HepG2 (cell line): ENCODE measurements around the gene RAPGEF5. TPM values are rescaled to one million over a fixed set of nuclear protein-coding genes. Genes with fewer than 3 reads are reported as not detected.

ENCODE experiments used
- ATAC-seq: fragments of 200-7000 bp; cut with Tn5 transposase; 3 replicates; pipeline ENCODE4 v1.9.1; 2020; ENCODE audit warnings: mild to moderate bottlenecking, moderate library complexity
- BruUV-seq: library from RNA; stranded (reverse); fragments of 400-500 nt; replicated peaks from 2 replicates; lab custom pipeline; 2021; lab: Mats Ljungman, UMichigan
- CTCF ChIA-PET: fragments of 300-600 bp; formaldehyde crosslinking; extraction: SDS; loops from one replicate; lab custom pipeline; 2021; ENCODE audit warnings: low total read pairs, inconsistent platforms, low intra/inter-chr PET ratio; lab: Yijun Ruan, JAX
- POLR2A ChIA-PET: fragments of 350-600 bp; sonication (Branson Sonifier 250); formaldehyde crosslinking; loops from one replicate; lab custom pipeline; 2020; ENCODE audit warnings: antibody characterized with exemption, inconsistent platforms; lab: Yijun Ruan, JAX
- DNase-seq: peaks from one replicate; pipeline ENCODE4 v3.0.0-alpha.2; 2015; ENCODE audit warnings: low spot score
- FAIRE-seq: peaks from 3 replicates; lab custom pipeline; 2011; peaks lifted over from hg19 to GRCh38; lab: Jason Lieb, UNC
- H2AFZ ChIP-seq: one replicate; pipeline ENCODE4 v1.6.1; 2011; ENCODE audit warnings: low read length, inconsistent platforms
- H3K27ac ChIP-seq: fragments of 300-600 bp; 3 replicates; pipeline ENCODE4 v1.8.0; 2011; ENCODE audit warnings: mixed run types, mild to moderate bottlenecking, mixed read lengths, low read length, inconsistent platforms; ENCODE audit not compliant: insufficient read depth; ENCODE audit errors: extremely low read length
- H3K27me3 ChIP-seq, 2 experiments: fragments of 200-600 bp in 1 of 2; 2 replicates in 1 of 2; 3 replicates in 1 of 2; pipeline versions ENCODE4 v1.6.0 to v1.8.0; 2011; ENCODE audit warnings: low read length in 2 of 2, mild to moderate bottlenecking in 2 of 2, moderate library complexity in 2 of 2, inconsistent platforms in 1 of 2; ENCODE audit not compliant: insufficient read depth in 2 of 2, control insufficient read depth in 1 of 2
- H3K36me3 ChIP-seq, 2 experiments: fragments of 200-600 bp in 1 of 2; replicated peaks in 1 of 2; 2 replicates in 1 of 2; 3 replicates in 1 of 2; pipeline versions ENCODE4 v1.5.1 to v1.8.0; 2011; ENCODE audit warnings: low read length in 2 of 2, inconsistent platforms in 1 of 2; ENCODE audit not compliant: insufficient read depth in 2 of 2, control insufficient read depth in 1 of 2
- H3K4me1 ChIP-seq: 2 replicates; pipeline ENCODE4 v1.5.1; 2012; ENCODE audit warnings: low read length, inconsistent platforms; ENCODE audit not compliant: insufficient read depth
- H3K4me2 ChIP-seq: 2 replicates; pipeline ENCODE4 v1.6.0; 2011; ENCODE audit warnings: low read depth, low read length, inconsistent platforms
- H3K4me3 ChIP-seq, 3 experiments: fragments of 200-600 bp in 1 of 3; sonication (generic), shearing (Covaris generic) in 1 of 3; replicated peaks in 1 of 3; 2 replicates each; pipeline ENCODE4 v1.5.1; 2011 to 2016; ENCODE audit warnings: low read length in 3 of 3, inconsistent platforms in 2 of 3, low read depth in 2 of 3, mild to moderate bottlenecking in 2 of 3, control low read depth in 1 of 3, mixed read lengths in 1 of 3; ENCODE audit not compliant: insufficient read depth in 1 of 3
- H3K79me2 ChIP-seq: one replicate; pipeline ENCODE4 v1.6.1; 2011; ENCODE audit warnings: low read length, inconsistent platforms; ENCODE audit not compliant: insufficient read depth
- H3K9ac ChIP-seq: 2 replicates; pipeline ENCODE4 v1.6.0; 2011; ENCODE audit warnings: mild to moderate bottlenecking, low read depth, low read length, inconsistent platforms; ENCODE audit not compliant: insufficient read depth
- H3K9me3 ChIP-seq: 2 replicates; pipeline ENCODE4 v1.5.1; 2012; ENCODE audit warnings: mild to moderate bottlenecking, low read length
- H4K20me1 ChIP-seq: 2 replicates; pipeline ENCODE4 v1.6.0; 2011; ENCODE audit warnings: inconsistent platforms, mild to moderate bottlenecking, low read length, moderate library complexity; ENCODE audit not compliant: insufficient read depth
- CREB1 ChIP-seq, 2 experiments: fragments of 450-650 bp in 1 of 2; IDR thresholded peaks; 2 replicates each; pipeline ENCODE4 v1.6.1; 2016 to 2017; ENCODE audit warnings: control low read depth in 1 of 2, mild to moderate bottlenecking in 1 of 2, missing compliant biosample characterization in 1 of 2, missing genetic modification characterization in 1 of 2
- DNMT1 ChIP-seq: sonication (generic); formaldehyde crosslinking; IDR thresholded peaks from 2 replicates; pipeline ENCODE4 v1.5.1; 2020; ENCODE audit warnings: mild to moderate bottlenecking, missing genetic modification reagents
- GTF3A ChIP-seq: sonication (generic); formaldehyde crosslinking; conservative IDR thresholded peaks from 2 replicates; pipeline ENCODE4 v1.4.0; 2020; ENCODE audit warnings: mild to moderate bottlenecking, missing genetic modification reagents
- KLF11 ChIP-seq: IDR thresholded peaks from 2 replicates; pipeline ENCODE4 v1.6.1; 2016; ENCODE audit warnings: missing compliant biosample characterization
- KMT2B ChIP-seq: IDR thresholded peaks from 2 replicates; pipeline ENCODE4 v1.6.1; 2016; ENCODE audit warnings: missing genetic modification reagents, missing compliant biosample characterization
- MATR3 ChIP-seq: sonication (generic); formaldehyde crosslinking; IDR thresholded peaks from 2 replicates; pipeline ENCODE4 v1.4.0; 2020; ENCODE audit warnings: missing genetic modification reagents
- NFYC ChIP-seq: IDR thresholded peaks from 2 replicates; pipeline ENCODE4 v1.6.1; 2016; ENCODE audit warnings: missing genetic modification reagents, missing compliant biosample characterization
- PHF5A ChIP-seq: IDR thresholded peaks from one replicate; pipeline ENCODE4 v1.6.1; 2018; ENCODE audit warnings: low read depth, missing genetic modification reagents; ENCODE audit not compliant: unreplicated experiment
- SALL2 ChIP-seq: sonication (generic); formaldehyde crosslinking; IDR thresholded peaks from 2 replicates; pipeline ENCODE4 v1.8.1; 2023; ENCODE audit warnings: mild to moderate bottlenecking, missing genetic modification reagents, inconsistent platforms
- TMF1 ChIP-seq: sonication (generic); formaldehyde crosslinking; IDR thresholded peaks from 2 replicates; pipeline ENCODE4 v1.8.1; 2022; ENCODE audit warnings: low read depth, missing genetic modification reagents
- ZKSCAN8 ChIP-seq: IDR thresholded peaks from 2 replicates; pipeline ENCODE4 v1.6.1; 2016; ENCODE audit warnings: borderline replicate concordance, missing genetic modification reagents, missing compliant biosample characterization
- ZNF724P ChIP-seq: sonication (generic); formaldehyde crosslinking; IDR thresholded peaks from 2 replicates; pipeline ENCODE4 v1.8.0; 2022; ENCODE audit warnings: missing genetic modification reagents, borderline replicate concordance
- ZNF790 ChIP-seq: sonication (generic); formaldehyde crosslinking; IDR thresholded peaks from 2 replicates; pipeline ENCODE4 v1.8.0; 2022; ENCODE audit warnings: missing genetic modification reagents, mild to moderate bottlenecking, borderline replicate concordance
- ZSCAN30 ChIP-seq: sonication (generic); formaldehyde crosslinking; IDR thresholded peaks from 2 replicates; pipeline ENCODE4 v1.5.0; 2020; ENCODE audit warnings: mild to moderate bottlenecking, missing genetic modification reagents
- WGBS: methylation state at CpG from one replicate; pipeline ENCODE4 v1.1.6; 2017; ENCODE audit warnings: low lambda C conversion rate; 5-methylcytosine and 5-hydroxymethylcytosine counted together
- in situ Hi-C: cut with HindIII; loops from 2 replicates; pipeline ENCODE4 v1.10.0; 2017; ENCODE audit warnings: low pct_unique_long_range_greater_than_20kb; ENCODE audit not compliant: extremely low pct_ligation_motif_present
- intact Hi-C: fragments of 100-400 bp; cut with micrococcal nuclease; formaldehyde crosslinking; loops from one replicate; pipeline ENCODE4 v1.10.0; 2022; ENCODE audit not compliant: unreplicated experiment
- polyA plus RNA-seq, 8 experiments: library from polyadenylated mRNA; depleted of rRNA in 3 of 8; stranded (reverse) in 7 of 8; unstranded in 1 of 8; fragments of >200 nt; fragmentation: Illumina TruSeq in 4 of 8; extraction: Trizol in 4 of 8; gene quantifications; 2 replicates each; pipeline versions ENCODE4 v1.2.1 to v1.2.3, GENCODE V29; 2011 to 2016; ENCODE audit warnings: low read depth in 4 of 8, missing spikeins in 1 of 8, mixed read lengths in 1 of 8; ENCODE audit not compliant: insufficient read depth in 1 of 8
- total RNA-seq, 5 experiments: library from RNA; depleted of rRNA; stranded (reverse); fragments of >200 nt; fragmentation: Illumina TruSeq; extraction: Trizol; gene quantifications; 2 replicates each; pipeline ENCODE4 v1.2.3, GENCODE V29; 2016; ENCODE audit warnings: low read depth in 1 of 5
- TF ChIP-seq, protein P1 (sequence below): sonication (generic); formaldehyde crosslinking; IDR thresholded peaks from 2 replicates; pipeline ENCODE4 v1.4.0; 2020; ENCODE audit warnings: missing genetic modification reagents, borderline replicate concordance

Gene RAPGEF5
- total and polyA plus RNA-seq, 2 of the 13 experiments (the other 11 are each of a cell fraction or from before 2014, with no cell fraction given) = 17.1 to 23.4 TPM

DNA sequence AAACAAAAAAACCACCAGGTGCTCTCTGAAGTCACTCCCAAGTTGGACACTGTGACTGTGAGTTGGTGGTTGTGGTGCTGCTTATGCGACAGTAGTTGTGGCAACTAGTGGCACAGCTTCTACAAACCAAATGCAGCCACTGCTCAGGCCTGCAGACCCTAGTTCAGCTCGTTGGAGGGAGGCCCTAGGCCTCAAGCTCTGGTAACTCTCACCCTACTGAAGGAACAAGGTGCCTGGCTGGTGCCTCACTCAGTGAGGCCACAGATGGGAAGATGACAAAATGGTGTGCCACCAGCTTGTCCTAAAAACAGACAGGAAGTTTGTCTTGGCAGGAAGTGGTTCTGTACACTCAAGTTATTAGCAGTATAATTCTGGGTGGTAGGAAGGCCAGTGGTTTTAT is 45.3 kb upstream of the RAPGEF5 start:
- no peaks in the 10 kb centered on the region for H4K20me1 ChIP-seq
- H3K9me3 ChIP-seq = no peaks in the 10 kb centered on the region
- ATAC-seq = no peak
- no peaks in the 10 kb centered on the region for H3K27me3 ChIP-seq
- no peaks in the 10 kb centered on the region for H3K79me2 ChIP-seq
- ChIA-PET CTCF (no interaction called here), POLR2A (no interaction called here)
- no peak overlapping the region for H3K4me3 ChIP-seq
- FAIRE-seq = no peak
- WGBS = 92% methylated on average over 1 of the region's 2 CpGs
- no peak for DNase-seq
- intact Hi-C loops = no loop called here
- H3K4me1 ChIP-seq = 0 out of 2 replicates have a peak, but pooled peaks cover 5% of the 10 kb centered on the region
- no TSS peak for BruUV-seq
- H3K27ac ChIP-seq = no peak overlapping the region
- no peak overlapping the region for H3K4me2 ChIP-seq
- TF ChIP-seq PHF5A (CRISPR knock-in tag) (no peak), DNMT1 (no peak), ZKSCAN8 (CRISPR knock-in tag) (no peak), SALL2 (CRISPR knock-in tag) (no peak), CREB1 (IDR thresholded peaks at IDR 0.05) (no peak), CREB1 (CRISPR knock-in tag; IDR thresholded peaks at IDR 0.05) (no peak), ZNF724P (no peak), KMT2B (CRISPR knock-in tag) (no peak), NFYC (CRISPR knock-in tag) (no peak), KLF11 (CRISPR knock-in tag) (no peak), ZNF790 (CRISPR knock-in tag) (no peak), ZSCAN30 (CRISPR knock-in tag) (no peak), GTF3A (CRISPR knock-in tag) (no peak), MATR3 (no peak), TMF1 (no peak)
- TF ChIP-seq, protein P1, sequence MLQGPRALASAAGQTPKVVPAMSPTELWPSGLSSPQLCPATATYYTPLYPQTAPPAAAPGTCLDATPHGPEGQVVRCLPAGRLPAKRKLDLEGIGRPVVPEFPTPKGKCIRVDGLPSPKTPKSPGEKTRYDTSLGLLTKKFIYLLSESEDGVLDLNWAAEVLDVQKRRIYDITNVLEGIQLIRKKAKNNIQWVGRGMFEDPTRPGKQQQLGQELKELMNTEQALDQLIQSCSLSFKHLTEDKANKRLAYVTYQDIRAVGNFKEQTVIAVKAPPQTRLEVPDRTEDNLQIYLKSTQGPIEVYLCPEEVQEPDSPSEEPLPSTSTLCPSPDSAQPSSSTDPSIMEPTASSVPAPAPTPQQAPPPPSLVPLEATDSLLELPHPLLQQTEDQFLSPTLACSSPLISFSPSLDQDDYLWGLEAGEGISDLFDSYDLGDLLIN (CRISPR knock-in tag) = no peak
- H3K36me3 ChIP-seq = no peaks in the 10 kb centered on the region
- H2AFZ ChIP-seq = no peak overlapping the region
- in situ Hi-C loops = no loop called here
- no peak overlapping the region for H3K9ac ChIP-seq
